GM12891 (cell line): ENCODE results near the gene FN3K.

ENCODE experiments used
- PAX5 ChIP-seq: IDR thresholded peaks from 2 replicates; pipeline ENCODE4 v1.6.1; 2011; ENCODE audit warnings: low read length, moderate library complexity, mild to moderate bottlenecking; ENCODE audit not compliant: insufficient read depth, severe bottlenecking
- POLR2A ChIP-seq: IDR thresholded peaks from 2 replicates; pipeline ENCODE4 v1.6.1; 2011; ENCODE audit warnings: low read depth, low read length, control low read depth
- SPI1 ChIP-seq: IDR thresholded peaks from 2 replicates; pipeline ENCODE4 v1.6.1; 2011; ENCODE audit warnings: low read depth, low read length, control low read depth
- TAF1 ChIP-seq: IDR thresholded peaks from 2 replicates; pipeline ENCODE4 v1.6.1; 2011; ENCODE audit warnings: low read depth, low read length, control low read depth

DNA sequence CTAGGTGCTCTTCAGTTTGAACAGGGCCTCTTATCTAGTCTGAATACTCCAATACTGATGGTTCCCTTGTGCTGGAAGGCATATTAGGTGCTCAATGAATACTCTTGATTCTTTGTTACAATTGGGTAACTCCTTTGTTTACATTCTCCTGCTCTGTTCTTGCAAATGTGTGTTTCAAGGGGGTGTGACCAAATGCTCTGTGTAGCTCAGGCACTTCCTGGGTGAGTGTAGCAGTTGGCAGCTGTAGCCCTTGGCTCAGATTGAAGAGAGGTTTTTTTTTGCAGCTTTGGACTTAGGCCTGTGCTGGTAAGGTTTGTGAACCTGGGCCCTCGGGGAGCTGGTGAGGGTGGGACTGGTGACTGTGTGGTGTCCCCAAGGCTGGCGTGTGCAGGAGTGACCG, 36.6 kb downstream of the FN3K start:
- no peak for TF ChIP-seq TAF1
- TF ChIP-seq POLR2A = no peak
- no peak for TF ChIP-seq PAX5
- TF ChIP-seq SPI1 = no peak
